CD4-positive, CD25-positive, alpha-beta regulatory T cell (primary cell): Measurements from ENCODE around the gene FRMD5. TPM values are rescaled to one million over a fixed set of nuclear protein-coding genes. Genes with fewer than 3 reads are reported as not detected.
A peak's percentile ranks its signal among the peaks of the same experiment; 100 is the strongest.

Experiments used
- ATAC-seq, 2 donors: fragments of 150-1000 bp; cut with Tn5 transposase; one replicate each; pipeline ENCODE4 v1.10.0; 2021; ENCODE audit warnings: low read depth in 2 of 2, moderate number of reproducible peaks in 2 of 2, moderate library complexity in 1 of 2
- DNase-seq, 3 donors: peaks; one replicate each; pipeline versions ENCODE4 v3.0.0 to v3.0.0-alpha.2; 2012 to 2022; ENCODE audit warnings: mixed read lengths in 1 of 3
- H3K27ac ChIP-seq: one replicate; pipeline ENCODE4 v1.7.0; 2013; ENCODE audit warnings: mild to moderate bottlenecking, low read length; ENCODE audit not compliant: insufficient read depth, poor library complexity, severe bottlenecking
- H3K27me3 ChIP-seq: one replicate; pipeline ENCODE4 v1.7.0; 2013; ENCODE audit warnings: low read length; ENCODE audit not compliant: control insufficient read depth, insufficient read depth
- H3K36me3 ChIP-seq: one replicate; pipeline ENCODE4 v1.7.0; 2013; ENCODE audit warnings: mild to moderate bottlenecking, low read length, moderate library complexity; ENCODE audit not compliant: control insufficient read depth, insufficient read depth
- H3K4me1 ChIP-seq: 2 replicates; pipeline ENCODE4 v1.7.0; 2013; ENCODE audit warnings: mild to moderate bottlenecking, low read length; ENCODE audit not compliant: insufficient read depth, control insufficient read depth, poor library complexity, severe bottlenecking
- H3K4me3 ChIP-seq: one replicate; pipeline ENCODE4 v1.7.0; 2013; ENCODE audit warnings: low read depth, mild to moderate bottlenecking, low read length, moderate library complexity
- H3K9me3 ChIP-seq, 2 experiments: 1 replicate in 1 of 2; 2 replicates in 1 of 2; pipeline ENCODE4 v1.7.0; 2013; ENCODE audit warnings: low read length in 2 of 2, mild to moderate bottlenecking in 1 of 2, moderate library complexity in 1 of 2; ENCODE audit not compliant: control insufficient read depth in 2 of 2
- H3K27ac Mint-ChIP-seq, 3 donors: one replicate each; pipeline ENCODE4 v1.8.0; 2020 to 2022; ENCODE audit warnings: mild to moderate bottlenecking in 3 of 3, mixed read lengths in 3 of 3, moderate library complexity in 2 of 3
- H3K27me3 Mint-ChIP-seq: one replicate; pipeline ENCODE4 v1.8.0; 2022; ENCODE audit warnings: mild to moderate bottlenecking, mixed read lengths
- H3K36me3 Mint-ChIP-seq: one replicate; pipeline ENCODE4 v1.8.0; 2020; ENCODE audit warnings: mixed read lengths
- H3K4me1 Mint-ChIP-seq, 4 donors: one replicate each; pipeline ENCODE4 v1.8.0; 2020 to 2022; ENCODE audit warnings: mixed read lengths in 4 of 4, mild to moderate bottlenecking in 1 of 4
- H3K4me3 Mint-ChIP-seq, 4 donors: one replicate each; pipeline ENCODE4 v1.8.0; 2020 to 2022; ENCODE audit warnings: mild to moderate bottlenecking in 4 of 4, mixed read lengths in 4 of 4, moderate library complexity in 3 of 4
- H3K9me3 Mint-ChIP-seq, 7 donors: one replicate each; pipeline ENCODE4 v1.8.0; 2020 to 2022; ENCODE audit warnings: mixed read lengths in 7 of 7, mild to moderate bottlenecking in 3 of 7, moderate library complexity in 2 of 7
- polyA plus RNA-seq, 4 donors: library from polyadenylated mRNA; unstranded; fragments of 300-500 nt; fragmentation: Illumina TruSeq; gene quantifications; one replicate each; pipeline ENCODE4 v1.2.3, GENCODE V29; 2021
- total RNA-seq: library from RNA; stranded (reverse); gene quantifications from one replicate; pipeline ENCODE4 v1.2.3, GENCODE V29; 2022

Gene FRMD5
- total and polyA plus RNA-seq, 5 donors from 2014 or later = 0.24 to 1.1 (median 0.35) TPM; not detected in 1

- Mint-ChIP-seq H3K27me3 (peaks cover 27% of the 10 kb centered on the region), H3K4me1 (no peaks in the 10 kb centered on the region), H3K27ac (no peak overlapping the region), H3K36me3 (no peaks in the 10 kb centered on the region), H3K9me3 (peaks cover 0 to 4% (median 0%) of the 10 kb centered on the region in 7 donors), H3K4me3 (no peak overlapping the region)
- Histone ChIP-seq H3K36me3 (no peaks in the 10 kb centered on the region), H3K4me3 (no peak overlapping the region), H3K9me3 (no peaks in the 10 kb centered on the region), H3K4me1 (no peaks in the 10 kb centered on the region), H3K27ac (no peak overlapping the region), H3K27me3 (peaks cover 11% of the 10 kb centered on the region)
- no peak for DNase-seq
- ATAC-seq = no peak
Observed at GRCh38 chr15:43954181-43954621, 240.9 kb downstream of the FRMD5 start.

- Histone ChIP-seq H3K27me3 (peaks cover 8% of the 10 kb centered on the region), H3K4me3 (no peak overlapping the region), H3K36me3 (no peaks in the 10 kb centered on the region), H3K27ac (no peak overlapping the region), H3K4me1 (no peaks in the 10 kb centered on the region), H3K9me3 (no peaks in the 10 kb centered on the region)
- no peaks in the 10 kb centered on the region for H3K9me3 Mint-ChIP-seq
- ATAC-seq (no peak), DNase-seq (peak in 1 of 3 donors; percentile 5)
- no peak overlapping the region for H3K4me3 Mint-ChIP-seq
- H3K27me3 Mint-ChIP-seq = peaks cover 19% of the 10 kb centered on the region
- no peaks in the 10 kb centered on the region for H3K36me3 Mint-ChIP-seq
- H3K4me1 Mint-ChIP-seq = no peaks in the 10 kb centered on the region
- no peak overlapping the region for H3K27ac Mint-ChIP-seq
Observed at GRCh38 chr15:43953402-43953801, 241.7 kb downstream of the FRMD5 start.

- Mint-ChIP-seq H3K27me3 (peaks cover 13% of the 10 kb centered on the region), H3K4me3 (no peak overlapping the region), H3K4me1 (no peaks in the 10 kb centered on the region), H3K36me3 (no peaks in the 10 kb centered on the region), H3K9me3 (peaks cover 0 to 2% (median 0%) of the 10 kb centered on the region in 7 donors), H3K27ac (no peak overlapping the region)
- peaks cover 0 to 2% of the 10 kb centered on the region in 2 experiments for H3K9me3 ChIP-seq
- H3K36me3 ChIP-seq = no peaks in the 10 kb centered on the region
- no peak overlapping the region for H3K4me3 ChIP-seq
- no peak for DNase-seq
- no peaks in the 10 kb centered on the region for H3K4me1 ChIP-seq
- peaks cover 2% of the 10 kb centered on the region for H3K27me3 ChIP-seq
- ATAC-seq = no peak
- H3K27ac ChIP-seq = no peak overlapping the region
Observed at GRCh38 chr15:43950531-43950930, 244.5 kb downstream of the FRMD5 start.

GRCh38 chr15:43948691-43949325 is 246.3 kb downstream of the FRMD5 start:
- H3K27me3 ChIP-seq = peaks cover 2% of the 10 kb centered on the region
- no peaks in the 10 kb centered on the region for H3K4me1 Mint-ChIP-seq
- peak in 1 of 3 donors; percentile 55 for DNase-seq
- H3K4me3 Mint-ChIP-seq = no peak overlapping the region
- no peak overlapping the region for H3K4me3 ChIP-seq
- no peaks in the 10 kb centered on the region for H3K36me3 ChIP-seq
- no peak overlapping the region for H3K27ac Mint-ChIP-seq
- peaks cover 0 to 2% of the 10 kb centered on the region in 2 experiments for H3K9me3 ChIP-seq
- H3K27ac ChIP-seq = no peak overlapping the region
- no peaks in the 10 kb centered on the region for H3K36me3 Mint-ChIP-seq
- no peak for ATAC-seq
- no peaks in the 10 kb centered on the region for H3K27me3 Mint-ChIP-seq
- H3K9me3 Mint-ChIP-seq = peaks cover 0 to 2% (median 0%) of the 10 kb centered on the region in 7 donors
- no peaks in the 10 kb centered on the region for H3K4me1 ChIP-seq

GRCh38 chr15:43943511-43943910 is 251.6 kb downstream of the FRMD5 start:
- Mint-ChIP-seq H3K27ac (no peak overlapping the region), H3K4me3 (no peak overlapping the region), H3K27me3 (peaks cover 7% of the 10 kb centered on the region), H3K4me1 (no peaks in the 10 kb centered on the region), H3K36me3 (no peaks in the 10 kb centered on the region), H3K9me3 (peaks cover 0 to 2% (median 0%) of the 10 kb centered on the region in 7 donors)
- Histone ChIP-seq H3K36me3 (no peaks in the 10 kb centered on the region), H3K27me3 (peaks cover 5% of the 10 kb centered on the region), H3K27ac (no peak overlapping the region), H3K4me1 (no peaks in the 10 kb centered on the region), H3K4me3 (no peak overlapping the region), H3K9me3 (peaks cover 0 to 2% of the 10 kb centered on the region in 2 experiments)
- ATAC-seq = no peak
- DNase-seq = no peak

GRCh38 chr15:43942194-43942593 is 252.9 kb downstream of the FRMD5 start:
- Mint-ChIP-seq H3K36me3 (no peaks in the 10 kb centered on the region), H3K4me1 (no peaks in the 10 kb centered on the region), H3K9me3 (peaks cover 0 to 2% (median 0%) of the 10 kb centered on the region in 7 donors), H3K27me3 (peaks cover 7% of the 10 kb centered on the region), H3K27ac (no peak overlapping the region), H3K4me3 (no peak overlapping the region)
- Histone ChIP-seq H3K27me3 (peaks cover 5% of the 10 kb centered on the region), H3K9me3 (no peaks in the 10 kb centered on the region), H3K27ac (no peak overlapping the region), H3K4me1 (no peaks in the 10 kb centered on the region), H3K4me3 (no peak overlapping the region), H3K36me3 (no peaks in the 10 kb centered on the region)
- ATAC-seq (no peak), DNase-seq (no peak)

- H3K4me1 ChIP-seq = no peaks in the 10 kb centered on the region
- H3K4me3 Mint-ChIP-seq = no peak overlapping the region
- no peaks in the 10 kb centered on the region for H3K36me3 Mint-ChIP-seq
- DNase-seq (no peak), ATAC-seq (no peak)
- H3K27ac ChIP-seq = no peak overlapping the region
- H3K4me3 ChIP-seq = no peak overlapping the region
- H3K9me3 ChIP-seq = no peaks in the 10 kb centered on the region
- H3K4me1 Mint-ChIP-seq = no peaks in the 10 kb centered on the region
- H3K9me3 Mint-ChIP-seq = peaks cover 0 to under 1% (median 0%) of the 10 kb centered on the region in 7 donors
- H3K27me3 Mint-ChIP-seq = peaks cover 10% of the 10 kb centered on the region
- H3K36me3 ChIP-seq = no peaks in the 10 kb centered on the region
- H3K27me3 ChIP-seq = peaks cover 4% of the 10 kb centered on the region
- no peak overlapping the region for H3K27ac Mint-ChIP-seq
Observed at GRCh38 chr15:43941555-43941954, 253.5 kb downstream of the FRMD5 start.

GRCh38 chr15:43941071-43941470 is 254.0 kb downstream of the FRMD5 start:
- Histone ChIP-seq H3K27ac (no peak overlapping the region), H3K9me3 (no peaks in the 10 kb centered on the region), H3K36me3 (no peaks in the 10 kb centered on the region), H3K4me1 (no peaks in the 10 kb centered on the region), H3K4me3 (no peak overlapping the region), H3K27me3 (peaks cover 3% of the 10 kb centered on the region)
- Mint-ChIP-seq H3K36me3 (no peaks in the 10 kb centered on the region), H3K4me1 (no peaks in the 10 kb centered on the region), H3K9me3 (peaks cover 0 to 2% (median 0%) of the 10 kb centered on the region in 7 donors), H3K27me3 (peaks cover 12% of the 10 kb centered on the region), H3K4me3 (no peak overlapping the region), H3K27ac (no peak overlapping the region)
- ATAC-seq = no peak
- no peak for DNase-seq
